H1 (cell line): ENCODE measurements around the gene FMO3. TPM values are rescaled to one million over a fixed set of nuclear protein-coding genes. Genes with fewer than 3 reads are reported as not detected.

Experiments
- CTCF ChIA-PET: fragments of 300-600 bp; sonication (Branson Sonifier 250); formaldehyde crosslinking; loops from one replicate; lab custom pipeline; 2021; ENCODE audit not compliant: partially characterized antibody; lab: Charles Lee
- POLR2A ChIA-PET: fragments of 300-600 bp; sonication (Branson Sonifier 250); formaldehyde crosslinking; loops from one replicate; lab custom pipeline; 2021; ENCODE audit warnings: inconsistent platforms; ENCODE audit not compliant: partially characterized antibody; lab: Charles Lee
- DNase-seq, 2 experiments: peaks; one replicate each; pipeline versions ENCODE4 v3.0.0 to v3.0.0-alpha.2; 2010 to 2022; ENCODE audit warnings: low spot score in 2 of 2, low read depth in 1 of 2, mixed read lengths in 1 of 2
- FAIRE-seq: peaks from 2 replicates; lab custom pipeline; 2011; peaks lifted over from hg19 to GRCh38; lab: Jason Lieb, UNC
- H2AFZ ChIP-seq: 2 replicates; pipeline ENCODE4 v1.8.1; 2012; ENCODE audit warnings: low read length, inconsistent platforms
- H2AK5ac ChIP-seq: 2 replicates; pipeline ENCODE4 v1.6.1; 2013; ENCODE audit warnings: low read depth, low read length
- H2BK120ac ChIP-seq: replicated peaks from 2 replicates; pipeline ENCODE3; 2013; ENCODE audit warnings: low read depth, low read length, inconsistent platforms
- H2BK12ac ChIP-seq: 2 replicates; pipeline ENCODE4 v1.6.1; 2013; ENCODE audit warnings: low read depth, low read length
- H2BK15ac ChIP-seq: 2 replicates; pipeline ENCODE4 v1.6.1; 2013; ENCODE audit warnings: low read length
- H2BK20ac ChIP-seq: 2 replicates; pipeline ENCODE4 v1.6.1; 2013; ENCODE audit warnings: low read length
- H2BK5ac ChIP-seq: 2 replicates; pipeline ENCODE4 v1.6.1; 2013; ENCODE audit warnings: low read depth, low read length
- H3K14ac ChIP-seq: 2 replicates; pipeline ENCODE4 v1.6.1; 2013; ENCODE audit warnings: inconsistent platforms; ENCODE audit not compliant: insufficient read length
- H3K18ac ChIP-seq: 2 replicates; pipeline ENCODE4 v1.6.1; 2013; ENCODE audit warnings: low read length; ENCODE audit errors: extremely low read depth
- H3K23ac ChIP-seq: 2 replicates; pipeline ENCODE4 v1.6.1; 2013; ENCODE audit warnings: inconsistent platforms; ENCODE audit not compliant: insufficient read length
- H3K23me2 ChIP-seq: 2 replicates; pipeline ENCODE4 v1.6.1; 2013; ENCODE audit warnings: low read depth, low read length
- H3K27ac ChIP-seq: 2 replicates; pipeline ENCODE4 v1.6.1; 2011; ENCODE audit warnings: low read depth, low read length, inconsistent platforms
- H3K27me3 ChIP-seq, 4 experiments: replicated peaks in 1 of 4; 1 replicate in 1 of 4; 2 replicates in 3 of 4; pipeline versions ENCODE4 v1.6.1 to v1.8.1; 2011 to 2013; ENCODE audit warnings: low read length in 3 of 4, mild to moderate bottlenecking in 3 of 4, inconsistent platforms in 2 of 4, mixed read lengths in 2 of 4, moderate library complexity in 1 of 4; ENCODE audit not compliant: control insufficient read depth in 3 of 4, insufficient read depth in 3 of 4; ENCODE audit errors: extremely low read depth in 1 of 4
- H3K36me3 ChIP-seq, 4 experiments: 2 replicates each; pipeline versions ENCODE4 v1.6.1 to v1.8.1; 2011 to 2013; ENCODE audit warnings: mild to moderate bottlenecking in 4 of 4, low read length in 3 of 4, moderate library complexity in 2 of 4, control low read depth in 1 of 4, inconsistent platforms in 1 of 4; ENCODE audit not compliant: insufficient read depth in 4 of 4, control insufficient read depth in 2 of 4
- H3K4ac ChIP-seq: replicated peaks from 2 replicates; pipeline ENCODE3; 2013; ENCODE audit warnings: low read length, low read depth, mixed read lengths, inconsistent platforms; ENCODE audit not compliant: insufficient read length
- H3K4me1 ChIP-seq, 4 experiments: replicated peaks in 1 of 4; 1 replicate in 1 of 4; 2 replicates in 3 of 4; pipeline versions ENCODE4 v1.6.1 to v1.8.1; 2011 to 2013; ENCODE audit warnings: low read length in 3 of 4, inconsistent platforms in 2 of 4, mixed read lengths in 1 of 4; ENCODE audit not compliant: insufficient read depth in 4 of 4, control insufficient read depth in 3 of 4
- H3K4me2 ChIP-seq, 2 experiments: 2 replicates each; pipeline versions ENCODE4 v1.6.1 to v1.8.1; 2011 to 2013; ENCODE audit warnings: low read depth in 2 of 2, low read length in 2 of 2, control low read depth in 1 of 2, inconsistent platforms in 1 of 2, mild to moderate bottlenecking in 1 of 2; ENCODE audit not compliant: insufficient read depth in 1 of 2
- H3K4me3 ChIP-seq, 4 experiments: fragments of 200-600, 300-600 bp in 1 of 4; sonication (generic), shearing (Covaris generic), sonication (Bioruptor Twin) in 1 of 4; 2 replicates each; pipeline versions ENCODE4 v1.5.1 to v1.8.1; 2011 to 2016; ENCODE audit warnings: low read length in 4 of 4, low read depth in 3 of 4, control low read depth in 2 of 4, inconsistent platforms in 2 of 4, mild to moderate bottlenecking in 2 of 4, mixed read lengths in 1 of 4, moderate library complexity in 1 of 4; ENCODE audit not compliant: insufficient read depth in 2 of 4; ENCODE audit errors: extremely low read depth in 1 of 4
- H3K56ac ChIP-seq: replicated peaks from 2 replicates; pipeline ENCODE3; 2013; ENCODE audit warnings: low read depth, mild to moderate bottlenecking, mixed read lengths, low read length, inconsistent platforms; ENCODE audit not compliant: insufficient read length
- H3K79me1 ChIP-seq: 2 replicates; pipeline ENCODE4 v1.6.1; 2013; ENCODE audit warnings: low read depth, low read length, control low read depth
- H3K79me2 ChIP-seq, 2 experiments: 2 replicates each; pipeline versions ENCODE4 v1.6.1 to v1.8.1; 2012 to 2013; ENCODE audit warnings: low read length in 2 of 2, mild to moderate bottlenecking in 2 of 2, inconsistent platforms in 1 of 2; ENCODE audit not compliant: insufficient read depth in 2 of 2, control insufficient read depth in 1 of 2
- H3K9ac ChIP-seq, 4 experiments: replicated peaks in 1 of 4; 1 replicate in 1 of 4; 2 replicates in 3 of 4; pipeline versions ENCODE4 v1.6.1 to v1.8.1; 2011 to 2013; ENCODE audit warnings: low read depth in 3 of 4, low read length in 3 of 4, control low read depth in 2 of 4, mild to moderate bottlenecking in 2 of 4, moderate library complexity in 2 of 4, inconsistent platforms in 1 of 4; ENCODE audit errors: extremely low read depth in 1 of 4
- H3K9me3 ChIP-seq, 2 experiments: 2 replicates each; pipeline versions ENCODE4 v1.6.1 to v1.8.1; 2012 to 2013; ENCODE audit warnings: mild to moderate bottlenecking in 2 of 2, moderate library complexity in 2 of 2, control low read depth in 1 of 2, inconsistent platforms in 1 of 2, low read depth in 1 of 2, low read length in 1 of 2, mixed read lengths in 1 of 2; ENCODE audit not compliant: insufficient read depth in 2 of 2
- H4K20me1 ChIP-seq, 2 experiments: replicated peaks in 1 of 2; 2 replicates each; pipeline versions ENCODE3 to v1.8.1; 2011 to 2013; ENCODE audit warnings: inconsistent platforms in 2 of 2, low read length in 2 of 2, mild to moderate bottlenecking in 1 of 2; ENCODE audit not compliant: insufficient read depth in 2 of 2, control insufficient read depth in 1 of 2
- H4K5ac ChIP-seq: 2 replicates; pipeline ENCODE4 v1.6.1; 2013; ENCODE audit warnings: low read length, low read depth, mixed read lengths, inconsistent platforms; ENCODE audit not compliant: insufficient read length
- H4K8ac ChIP-seq: 2 replicates; pipeline ENCODE4 v1.8.0; 2013; ENCODE audit warnings: mild to moderate bottlenecking, moderate library complexity, low read length, inconsistent platforms; ENCODE audit not compliant: insufficient read depth; ENCODE audit errors: extremely low read depth
- H4K91ac ChIP-seq: replicated peaks from 2 replicates; pipeline ENCODE3; 2013; ENCODE audit warnings: low read length, mixed read lengths, inconsistent platforms; ENCODE audit not compliant: insufficient read length
- E2F6 ChIP-seq: IDR thresholded peaks from 2 replicates; pipeline ENCODE4 v1.6.1; 2012; ENCODE audit warnings: inconsistent platforms
- EP300 ChIP-seq, 2 experiments: IDR thresholded peaks; 1 replicate in 1 of 2; 2 replicates in 1 of 2; pipeline ENCODE4 v1.6.1; 2011 to 2012; ENCODE audit warnings: low read depth in 2 of 2, low read length in 2 of 2, mild to moderate bottlenecking in 2 of 2, borderline replicate concordance in 1 of 2, inconsistent platforms in 1 of 2, moderate library complexity in 1 of 2
- GABPA ChIP-seq: IDR thresholded peaks from 2 replicates; pipeline ENCODE4 v1.6.1; 2011; ENCODE audit warnings: mild to moderate bottlenecking, low read length, moderate library complexity, borderline replicate concordance; ENCODE audit not compliant: insufficient read depth
- MAFK ChIP-seq: IDR thresholded peaks from 2 replicates; pipeline ENCODE4 v1.6.1; 2012; ENCODE audit warnings: low read depth, mild to moderate bottlenecking, improper control_type of control experiment, low read length
- RAD21 ChIP-seq, 2 experiments: IDR thresholded peaks in 1 of 2; conservative IDR thresholded peaks in 1 of 2; 2 replicates each; pipeline ENCODE4 v1.6.1; 2011; ENCODE audit warnings: low read depth in 2 of 2, low read length in 2 of 2, improper control_type of control experiment in 1 of 2, inconsistent platforms in 1 of 2, mild to moderate bottlenecking in 1 of 2, moderate library complexity in 1 of 2
- RBBP5 ChIP-seq: IDR thresholded peaks from 2 replicates; pipeline ENCODE4 v1.7.1; 2012; ENCODE audit warnings: low read depth, mild to moderate bottlenecking, inconsistent platforms, low read length, moderate library complexity, borderline replicate concordance
- SIRT6 ChIP-seq: IDR thresholded peaks from one replicate; pipeline ENCODE4 v1.7.1; 2012; ENCODE audit warnings: low read length, inconsistent platforms
- WGBS, 2 experiments: shearing (Covaris generic) in 1 of 2; methylation state at CpG; one replicate each; pipeline versions ENCODE4 v1.1.6 to v1.1.7; 2013 to 2015; ENCODE audit warnings: low lambda C conversion rate in 2 of 2, mixed read lengths in 2 of 2, inconsistent platforms in 1 of 2, low coverage in 1 of 2, missing lambda C conversion rate in 1 of 2; ENCODE audit not compliant: insufficient replicate concordance in 2 of 2, insufficient coverage in 1 of 2, insufficient read length in 1 of 2; ENCODE audit errors: extremely low coverage in 1 of 2, missing lambda C conversion rate in 1 of 2; 5-methylcytosine and 5-hydroxymethylcytosine counted together
- polyA plus RNA-seq, 7 experiments: library from polyadenylated mRNA; depleted of rRNA in 3 of 7; stranded (reverse) in 5 of 7; unstranded in 2 of 7; fragments of >200 nt in 5 of 7; fragments of 200-250 nt in 2 of 7; gene quantifications; 1 replicate in 5 of 7; 2 replicates in 1 of 7; 4 replicates in 1 of 7; pipeline versions ENCODE4 v1.2.1 to v1.2.3, GENCODE V29; 2011 to 2013; ENCODE audit warnings: missing spikeins in 2 of 7, mixed read lengths in 2 of 7
- total RNA-seq: library from RNA; stranded (reverse); fragmentation: NEBNext Ultra II Directional; extraction: Animal tissue kit (Norgen Biotek cat#: 25700); gene quantifications from 2 replicates; pipeline ENCODE4 v1.2.1, GENCODE V29; 2021

Gene FMO3
- total and polyA plus RNA-seq, 2 of the 8 experiments (the other 6 are each of a cell fraction or from before 2014, with no cell fraction given), result not detected

- no peak overlapping the region for H3K9ac ChIP-seq
- H2BK12ac ChIP-seq, result no peak overlapping the region
- no peaks in the 10 kb centered on the region for H3K9me3 ChIP-seq
- H2BK15ac ChIP-seq, result no peak overlapping the region
- no peaks in the 10 kb centered on the region for H3K79me1 ChIP-seq
- 90% methylated on average over 4 of the region's 4 CpGs; no CpG with 5 or more reads in 1 of the 2 experiments for WGBS, 2 experiments
- POLR2A ChIA-PET, result no interaction called here
- no peak overlapping the region for H3K23ac ChIP-seq
- H3K18ac ChIP-seq, result no peak overlapping the region
- no peak overlapping the region for H3K4me2 ChIP-seq
- H2AFZ ChIP-seq, result no peak overlapping the region
- H3K36me3 ChIP-seq, result no peaks in the 10 kb centered on the region
- FAIRE-seq (no peak), DNase-seq (no peak)
- H3K79me2 ChIP-seq, result no peaks in the 10 kb centered on the region
- no peak overlapping the region for H4K5ac ChIP-seq
- H3K27ac ChIP-seq, result no peak overlapping the region
- no peak overlapping the region for H3K14ac ChIP-seq
- CTCF ChIA-PET, result no interaction called here
- H4K91ac ChIP-seq, result no peak overlapping the region
- H3K4me3 ChIP-seq, result no peak overlapping the region
- no peak overlapping the region for H2BK5ac ChIP-seq
- H2BK20ac ChIP-seq, result no peak overlapping the region
- H4K8ac ChIP-seq, result no peak overlapping the region
- TF ChIP-seq GABPA (no peak), SIRT6 (no peak), E2F6 (no peak), MAFK (no peak), RBBP5 (no peak), RAD21 (IDR thresholded peaks at IDR 0.05 in 1 of 2, conservative IDR thresholded peaks at IDR 0.05 in 1 of 2; ENCODE audit: low read depth in 2 of 2, low read length in 2 of 2) (no peak), EP300 (IDR thresholded peaks at IDR 0.05; ENCODE audit: borderline replicate concordance in 1 of 2, low read depth in 2 of 2, low read length in 2 of 2) (no peak)
- no peaks in the 10 kb centered on the region for H4K20me1 ChIP-seq
- H2BK120ac ChIP-seq, result no peak overlapping the region
- H3K4ac ChIP-seq, result no peak overlapping the region
- peaks cover 0 to 6% (median 0%) of the 10 kb centered on the region in 4 experiments; a peak in 1 of 7 replicates for H3K4me1 ChIP-seq
- H3K23me2 ChIP-seq, result no peaks in the 10 kb centered on the region
- no peaks in the 10 kb centered on the region for H3K27me3 ChIP-seq
- H2AK5ac ChIP-seq, result no peak overlapping the region
- no peak overlapping the region for H3K56ac ChIP-seq
These were observed 49.2 kb downstream of the FMO3 start for GRCh38 chr1:171139890-171140289.
